Small intestine (tissue), 7 donors: ENCODE results near the gene SH3RF3. TPM values are rescaled to one million over a fixed set of nuclear protein-coding genes. Genes with fewer than 3 reads are reported as not detected.
A peak's percentile ranks its signal among the peaks of the same experiment; 100 is the strongest.

Experiments used
- DNase-seq, 2 donors: peaks; one replicate each; pipeline versions ENCODE4 v3.0.0 to v3.0.0-alpha.2; 2013
- FAIRE-seq: peaks from 2 replicates; lab custom pipeline; 2012; peaks lifted over from hg19 to GRCh38; lab: Jason Lieb, UNC
- H3K27ac ChIP-seq, 3 donors: one replicate each; pipeline ENCODE4 v1.5.1; 2013; ENCODE audit warnings: low read length in 2 of 3, mild to moderate bottlenecking in 2 of 3, control low read depth in 1 of 3, inconsistent platforms in 1 of 3, low read depth in 1 of 3, moderate library complexity in 1 of 3
- H3K27me3 ChIP-seq, 3 donors: one replicate each; pipeline ENCODE4 v1.6.1; 2013; ENCODE audit warnings: low read length in 3 of 3, inconsistent platforms in 1 of 3; ENCODE audit not compliant: control insufficient read depth in 3 of 3, insufficient read depth in 3 of 3
- H3K36me3 ChIP-seq, 3 donors: one replicate each; pipeline ENCODE4 v1.6.1; 2013; ENCODE audit warnings: low read length in 3 of 3, inconsistent platforms in 1 of 3, low read depth in 1 of 3, mild to moderate bottlenecking in 1 of 3, moderate library complexity in 1 of 3; ENCODE audit not compliant: control insufficient read depth in 3 of 3, insufficient read depth in 2 of 3
- H3K4me1 ChIP-seq, 3 donors: one replicate each; pipeline ENCODE4 v1.6.1; 2013; ENCODE audit warnings: low read length in 2 of 3, inconsistent platforms in 1 of 3, low read depth in 1 of 3, mild to moderate bottlenecking in 1 of 3, moderate library complexity in 1 of 3; ENCODE audit not compliant: control insufficient read depth in 3 of 3, insufficient read depth in 2 of 3
- H3K4me3 ChIP-seq, 3 donors: one replicate each; pipeline ENCODE4 v1.5.1; 2013; ENCODE audit warnings: low read length in 3 of 3, control low read depth in 1 of 3, inconsistent platforms in 1 of 3, low read depth in 1 of 3, mild to moderate bottlenecking in 1 of 3, moderate library complexity in 1 of 3
- H3K9me3 ChIP-seq, 2 donors: one replicate each; pipeline ENCODE4 v1.6.1; 2013; ENCODE audit warnings: low read depth in 1 of 2, low read length in 1 of 2; ENCODE audit not compliant: control insufficient read depth in 2 of 2, insufficient read depth in 1 of 2
- WGBS, 3 donors: extraction: QIAGEN DNeasy Blood & Tissue Kit; methylation state at CpG; one replicate each; pipeline ENCODE4 v1.1.7; 2013; 5-methylcytosine and 5-hydroxymethylcytosine counted together
- polyA plus RNA-seq, 4 donors: library from polyadenylated mRNA; stranded (reverse) in 3 of 4; unstranded in 1 of 4; fragments of 200-250 nt in 3 of 4; fragments of 120-200 nt in 1 of 4; gene quantifications; one replicate each; pipeline versions ENCODE4 v1.2.1 to v1.2.3, GENCODE V29; 2013
- donor health status: healthy with polysubstance abuse.
- donor health status: control.
- donor health status: control.
- donor health status: Bipolar disorder and iron deficiency.
- donor health status: healthy.

SH3RF3 gene
- polyA plus RNA-seq, 4 donors, result 0.22 to 3.9 (median 1.2) TPM

- H3K27me3 ChIP-seq, result no peaks in the 10 kb centered on the region
- H3K27ac ChIP-seq, result no peak overlapping the region
- 92 to 95% (median 93%) methylated on average over 2 of the region's 2 CpGs for WGBS, 3 donors
- DNase-seq, result no peak
- no peak overlapping the region for H3K4me3 ChIP-seq
- no peaks in the 10 kb centered on the region for H3K36me3 ChIP-seq
- no peaks in the 10 kb centered on the region for H3K4me1 ChIP-seq
- H3K9me3 ChIP-seq, result no peaks in the 10 kb centered on the region
- no peak for FAIRE-seq
Measured at GRCh38 chr2:109086743-109087020, 42.3 kb upstream of the SH3RF3 start.

GRCh38 chr2:109087055-109087663, 41.8 kb upstream of the SH3RF3 start:
- H3K27me3 ChIP-seq, result no peaks in the 10 kb centered on the region
- no peaks in the 10 kb centered on the region for H3K36me3 ChIP-seq
- no peaks in the 10 kb centered on the region for H3K4me1 ChIP-seq
- no peak overlapping the region for H3K27ac ChIP-seq
- FAIRE-seq (no peak), DNase-seq (no peak)
- no peak overlapping the region for H3K4me3 ChIP-seq
- WGBS, 3 donors, result 92 to 95% (median 94%) methylated on average over 11 of the region's 11 CpGs
- H3K9me3 ChIP-seq, result peaks cover 0 to 2% of the 10 kb centered on the region in 2 donors

GRCh38 chr2:109089602-109090300, 39.3 kb upstream of the SH3RF3 start:
- Histone ChIP-seq H3K27ac (no peak overlapping the region), H3K36me3 (no peaks in the 10 kb centered on the region), H3K9me3 (peaks cover 0 to 21% of the 10 kb centered on the region in 2 donors), H3K4me1 (no peaks in the 10 kb centered on the region), H3K4me3 (no peak overlapping the region), H3K27me3 (no peaks in the 10 kb centered on the region)
- 77 to 83% (median 79%) methylated on average over 4 of the region's 4 CpGs for WGBS, 3 donors
- DNase-seq, result no peak
- FAIRE-seq, result no peak

- 84 to 94% (median 85%) methylated on average over 4 of the region's 4 CpGs for WGBS, 3 donors
- FAIRE-seq, result no peak
- H3K4me1 ChIP-seq, result no peaks in the 10 kb centered on the region
- H3K9me3 ChIP-seq, result peaks cover 0 to 23% of the 10 kb centered on the region in 2 donors
- no peak for DNase-seq
- no peaks in the 10 kb centered on the region for H3K27me3 ChIP-seq
- no peak overlapping the region for H3K27ac ChIP-seq
- H3K36me3 ChIP-seq, result no peaks in the 10 kb centered on the region
- no peak overlapping the region for H3K4me3 ChIP-seq
Measured at GRCh38 chr2:109091526-109091925, 37.5 kb upstream of the SH3RF3 start.

GRCh38 chr2:109094144-109094543, 34.9 kb upstream of the SH3RF3 start:
- Histone ChIP-seq H3K36me3 (no peaks in the 10 kb centered on the region), H3K27ac (no peak overlapping the region), H3K9me3 (peaks cover 0 to 23% of the 10 kb centered on the region in 2 donors), H3K27me3 (no peaks in the 10 kb centered on the region), H3K4me3 (no peak overlapping the region), H3K4me1 (no peaks in the 10 kb centered on the region)
- FAIRE-seq (no peak), DNase-seq (no peak)
- WGBS, 3 donors, result 94 to 96% (median 94%) methylated on average over 3 of the region's 3 CpGs

- no peak for FAIRE-seq
- 35 to 49% (median 43%) methylated on average over 3 of the region's 3 CpGs for WGBS, 3 donors
Measured at GRCh38 chr2:109098251-109098920, 30.6 kb upstream of the SH3RF3 start.

GRCh38 chr2:109098921-109099273, 30.1 kb upstream of the SH3RF3 start:
- no peaks in the 10 kb centered on the region for H3K36me3 ChIP-seq
- H3K4me1 ChIP-seq, result peaks cover 0 to 4% (median 0%) of the 10 kb centered on the region in 3 donors
- H3K9me3 ChIP-seq, result peaks cover 0 to 10% of the 10 kb centered on the region in 2 donors
- no peak overlapping the region for H3K4me3 ChIP-seq
- H3K27ac ChIP-seq, result no peak overlapping the region
- DNase-seq, result no peak
- H3K27me3 ChIP-seq, result peaks cover 0 to 2% (median 0%) of the 10 kb centered on the region in 3 donors
- no peak for FAIRE-seq
- 68 to 79% (median 68%) methylated on average over 7 of the region's 7 CpGs for WGBS, 3 donors

More at GRCh38 chr2:109098251-109098920, 30.6 kb upstream of the SH3RF3 start:
- Histone ChIP-seq H3K36me3 (no peaks in the 10 kb centered on the region), H3K27ac (no peak overlapping the region), H3K4me1 (peaks cover 0 to 3% (median 0%) of the 10 kb centered on the region in 3 donors), H3K27me3 (peaks cover 0 to 2% (median 0%) of the 10 kb centered on the region in 3 donors), H3K4me3 (no peak overlapping the region), H3K9me3 (peaks cover 0 to 13% of the 10 kb centered on the region in 2 donors)
- DNase-seq, result no peak

- H3K27me3 ChIP-seq, result peaks cover 0 to 2% (median 0%) of the 10 kb centered on the region in 3 donors
- no peaks in the 10 kb centered on the region for H3K9me3 ChIP-seq
- 20 to 26% (median 22%) methylated on average over 10 of the region's 10 CpGs for WGBS, 3 donors
- DNase-seq, result peak in 1 of 2 donors; percentile 26
- H3K27ac ChIP-seq, result no peak overlapping the region
- H3K4me3 ChIP-seq, result no peak overlapping the region
- H3K4me1 ChIP-seq, result peaks cover 0 to 4% (median 0%) of the 10 kb centered on the region in 3 donors
- H3K36me3 ChIP-seq, result no peaks in the 10 kb centered on the region
- FAIRE-seq, result no peak
Measured at GRCh38 chr2:109102588-109103233, 26.3 kb upstream of the SH3RF3 start.
